ENCODE results near the gene G2E3. TPM values are rescaled to one million over a fixed set of nuclear protein-coding genes. Genes with fewer than 3 reads are reported as not detected.
A peak's percentile ranks its signal among the peaks of the same experiment; 100 is the strongest.

G2E3 gene
- total and polyA plus RNA-seq, 2 of the 13 experiments (the other 11 are each of a cell fraction or from before 2014, with no cell fraction given) = 22.8 to 63.0 TPM

DNA sequence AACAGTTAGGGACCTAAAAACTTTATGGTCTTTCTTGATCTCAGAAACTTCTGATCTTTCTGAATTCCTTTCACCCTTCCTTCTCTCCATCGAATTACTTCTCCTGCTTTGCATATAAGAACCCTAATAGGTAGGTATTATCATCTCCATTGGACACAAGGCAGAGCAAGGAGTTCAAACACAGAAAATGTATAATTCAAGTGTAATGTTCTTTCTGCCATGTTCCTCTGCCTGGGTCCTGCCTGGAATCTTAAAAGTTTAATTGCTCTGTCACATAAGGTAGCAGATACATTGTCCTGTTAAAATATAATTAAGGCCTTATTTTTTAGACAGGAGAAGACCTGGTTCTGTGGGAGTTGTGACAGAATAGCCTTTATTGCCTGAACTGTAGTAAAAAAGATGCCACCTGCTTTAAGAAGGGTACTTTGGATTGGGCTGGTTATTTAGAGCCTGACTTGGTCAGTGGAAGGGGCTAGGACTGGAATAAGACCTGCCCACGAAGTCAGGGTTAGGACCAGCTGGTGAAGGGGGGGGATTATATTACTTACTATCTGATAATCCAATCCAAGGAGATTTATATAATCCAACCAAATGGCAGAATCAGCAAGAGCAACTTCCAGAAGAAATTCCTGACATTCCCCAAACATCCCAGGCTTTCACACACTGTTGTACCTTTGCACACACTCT lies 10.4 kb downstream of the G2E3 start (continued):
- no peak for TF ChIP-seq AFF4 (CRISPR knock-in tag; IDR thresholded peaks at IDR 0.05)
- no peak for TF ChIP-seq HINFP (CRISPR knock-in tag; IDR thresholded peaks at IDR 0.05; ENCODE audit: low read depth)
- TF ChIP-seq RFX1 (IDR thresholded peaks at IDR 0.05) = no peak
- TF ChIP-seq HNRNPH1 (optimal IDR thresholded peaks at IDR 0.05; ENCODE audit: low read depth, low read length) = no peak
- 0 out of 2 replicates have a peak, but pooled peaks have one; percentile 13 for TF ChIP-seq KMT2B (CRISPR knock-in tag; IDR thresholded peaks at IDR 0.05)
- no peak for TF ChIP-seq RXRB (CRISPR knock-in tag; IDR thresholded peaks at IDR 0.05; ENCODE audit: borderline replicate concordance)
- TF ChIP-seq KLF6 (CRISPR knock-in tag; IDR thresholded peaks at IDR 0.05) = no peak
- TF ChIP-seq GMEB1 (CRISPR knock-in tag; IDR thresholded peaks at IDR 0.05; ENCODE audit: borderline replicate concordance) = 0 out of 2 replicates have a peak, but pooled peaks have one; percentile 21
- peak; percentile 94 for TF ChIP-seq TEAD3 (CRISPR knock-in tag; optimal IDR thresholded peaks at IDR 0.05; ENCODE audit: borderline replicate concordance)
- no peak for TF ChIP-seq ZNF260 (CRISPR knock-in tag; IDR thresholded peaks at IDR 0.05; ENCODE audit: borderline replicate concordance, low read depth)
- TF ChIP-seq, protein P1, sequence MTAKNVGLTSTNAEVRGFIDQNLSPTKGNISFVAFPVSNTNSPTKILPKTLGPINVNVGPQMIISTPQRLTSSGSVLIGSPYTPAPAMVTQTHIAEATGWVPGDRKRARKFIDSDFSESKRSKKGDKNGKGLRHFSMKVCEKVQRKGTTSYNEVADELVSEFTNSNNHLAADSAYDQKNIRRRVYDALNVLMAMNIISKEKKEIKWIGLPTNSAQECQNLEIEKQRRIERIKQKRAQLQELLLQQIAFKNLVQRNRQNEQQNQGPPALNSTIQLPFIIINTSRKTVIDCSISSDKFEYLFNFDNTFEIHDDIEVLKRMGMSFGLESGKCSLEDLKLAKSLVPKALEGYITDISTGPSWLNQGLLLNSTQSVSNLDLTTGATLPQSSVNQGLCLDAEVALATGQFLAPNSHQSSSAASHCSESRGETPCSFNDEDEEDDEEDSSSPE (CRISPR knock-in tag; IDR thresholded peaks at IDR 0.05) = no peak
- TF ChIP-seq PRDM4 (CRISPR knock-in tag; IDR thresholded peaks at IDR 0.05; ENCODE audit: borderline replicate concordance) = no peak
- no peak for TF ChIP-seq GPN1 (CRISPR knock-in tag; IDR thresholded peaks at IDR 0.05; ENCODE audit: borderline replicate concordance)
- TF ChIP-seq ARID3A (IDR thresholded peaks at IDR 0.05; ENCODE audit: low read depth, low read length) = peak; percentile 59; the same call in 1 of the 2 replicates
- no peak for TF ChIP-seq IRX3 (CRISPR knock-in tag; IDR thresholded peaks at IDR 0.05; ENCODE audit: borderline replicate concordance, low read depth)
- no peak for TF ChIP-seq AGO2 (optimal IDR thresholded peaks at IDR 0.05; ENCODE audit: low read depth, low read length)
